ENCODE results near the gene CYBA. TPM values are rescaled to one million over a fixed set of nuclear protein-coding genes. Genes with fewer than 3 reads are reported as not detected.

CYBA gene
- total RNA-seq, 2 experiments from 2014 or later, result 359 to 601 TPM

- no TSS peak for BruUV-seq (replicated peaks)
- peaks cover 27% of the 10 kb centered on the region; the same call in 1 of the 2 replicates for H3K79me2 ChIP-seq (ENCODE audit: insufficient read depth, low read depth, low read length)
- ChIA-PET POLR2A (no interaction called here), CTCF (ENCODE audit: unreplicated experiment) (no interaction called here)
- TF ChIP-seq EZH2phosphoT487 (IDR thresholded peaks at IDR 0.05; ENCODE audit: borderline replicate concordance, low read depth, low read length), result no peak
- TF ChIP-seq CTCF (conservative IDR thresholded peaks at IDR 0.05; ENCODE audit: low read length), result no peak
- H3K27ac ChIP-seq (ENCODE audit: low read depth, low read length, poor library complexity, severe bottlenecking), result no peak overlapping the region
- no peak for DNase-seq (ENCODE audit: low spot score)
- H4K20me1 ChIP-seq (ENCODE audit: insufficient read depth, low read length), result no peaks in the 10 kb centered on the region
- intact Hi-C loops (cut with micrococcal nuclease; ENCODE audit: unreplicated experiment), result no loop called here
- H2AFZ ChIP-seq (ENCODE audit: low read length), result no peak overlapping the region
- H3K4me3 ChIP-seq (ENCODE audit: low read depth, low read length, poor library complexity, severe bottlenecking), result no peak overlapping the region
- no peaks in the 10 kb centered on the region for H3K9me3 ChIP-seq (ENCODE audit: low read length)
- H3K4me1 ChIP-seq (ENCODE audit: insufficient read depth, low read length, poor library complexity, severe bottlenecking), result peaks cover 15% of the 10 kb centered on the region
- no peak overlapping the region for H3K4me2 ChIP-seq (ENCODE audit: low read length)
- H3K36me3 ChIP-seq (ENCODE audit: insufficient read depth, low read length), result peaks cover 38% of the 10 kb centered on the region; the same call in 1 of the 2 replicates
- no peaks in the 10 kb centered on the region for H3K9me2 ChIP-seq (ENCODE audit: insufficient read depth, low read length)
These were observed 6.5 kb upstream of the CYBA start for GRCh38 chr16:88657371-88657770.

- H3K4me2 ChIP-seq (ENCODE audit: low read length), result no peak overlapping the region
- no peaks in the 10 kb centered on the region for H3K9me2 ChIP-seq (ENCODE audit: insufficient read depth, low read length)
- no peak for TF ChIP-seq EZH2phosphoT487 (IDR thresholded peaks at IDR 0.05; ENCODE audit: borderline replicate concordance, low read depth, low read length)
- no peak for TF ChIP-seq CTCF (conservative IDR thresholded peaks at IDR 0.05; ENCODE audit: low read length)
- CTCF ChIA-PET (ENCODE audit: unreplicated experiment), result no interaction called here
- no peak for DNase-seq (ENCODE audit: low spot score)
- peaks cover 22% of the 10 kb centered on the region for H3K4me1 ChIP-seq (ENCODE audit: insufficient read depth, low read length, poor library complexity, severe bottlenecking)
- no peak overlapping the region for H2AFZ ChIP-seq (ENCODE audit: low read length)
- POLR2A ChIA-PET, result no interaction called here
- peaks cover 17% of the 10 kb centered on the region; the same call in 1 of the 2 replicates for H3K79me2 ChIP-seq (ENCODE audit: insufficient read depth, low read depth, low read length)
- H3K36me3 ChIP-seq (ENCODE audit: insufficient read depth, low read length), result peaks cover 38% of the 10 kb centered on the region; the same call in 1 of the 2 replicates
- H3K9me3 ChIP-seq (ENCODE audit: low read length), result no peaks in the 10 kb centered on the region
- H4K20me1 ChIP-seq (ENCODE audit: insufficient read depth, low read length), result no peaks in the 10 kb centered on the region
- BruUV-seq (replicated peaks), result no TSS peak
- H3K27ac ChIP-seq (ENCODE audit: low read depth, low read length, poor library complexity, severe bottlenecking), result no peak overlapping the region
- no peak overlapping the region for H3K4me3 ChIP-seq (ENCODE audit: low read depth, low read length, poor library complexity, severe bottlenecking)
- intact Hi-C loops (cut with micrococcal nuclease; ENCODE audit: unreplicated experiment), result no loop called here
These were observed 5.6 kb upstream of the CYBA start for GRCh38 chr16:88656291-88656980.

GRCh38 chr16:88655733-88656281 lies 5.0 kb upstream of the CYBA start:
- no peak for TF ChIP-seq EZH2phosphoT487 (IDR thresholded peaks at IDR 0.05; ENCODE audit: borderline replicate concordance, low read depth, low read length)
- TF ChIP-seq CTCF (conservative IDR thresholded peaks at IDR 0.05; ENCODE audit: low read length), result no peak
- H3K4me3 ChIP-seq (ENCODE audit: low read depth, low read length, poor library complexity, severe bottlenecking), result no peak overlapping the region
- ChIA-PET POLR2A (no interaction called here), CTCF (ENCODE audit: unreplicated experiment) (no interaction called here)
- intact Hi-C loops (cut with micrococcal nuclease; ENCODE audit: unreplicated experiment), result no loop called here
- no peaks in the 10 kb centered on the region for H4K20me1 ChIP-seq (ENCODE audit: insufficient read depth, low read length)
- no peaks in the 10 kb centered on the region for H3K9me3 ChIP-seq (ENCODE audit: low read length)
- H3K4me1 ChIP-seq (ENCODE audit: insufficient read depth, low read length, poor library complexity, severe bottlenecking), result peaks cover 20% of the 10 kb centered on the region
- DNase-seq (ENCODE audit: low spot score), result no peak
- peaks cover 11% of the 10 kb centered on the region; the same call in 1 of the 2 replicates for H3K79me2 ChIP-seq (ENCODE audit: insufficient read depth, low read depth, low read length)
- H3K36me3 ChIP-seq (ENCODE audit: insufficient read depth, low read length), result peaks cover 38% of the 10 kb centered on the region; the same call in 1 of the 2 replicates
- H3K27ac ChIP-seq (ENCODE audit: low read depth, low read length, poor library complexity, severe bottlenecking), result no peak overlapping the region
- no TSS peak for BruUV-seq (replicated peaks)
- H3K9me2 ChIP-seq (ENCODE audit: insufficient read depth, low read length), result no peaks in the 10 kb centered on the region
- no peak overlapping the region for H3K4me2 ChIP-seq (ENCODE audit: low read length)
- H2AFZ ChIP-seq (ENCODE audit: low read length), result no peak overlapping the region
